Globus pallidus (tissue), 1 donor: ENCODE results near the gene FOXO1.

Source experiments
- DNase-seq: peaks from one replicate; pipeline ENCODE4 v3.0.0-alpha.2; 2015; ENCODE audit warnings: low spot score

Gene FOXO1

GRCh38 chr13:40578055-40578454, 88.4 kb downstream of the FOXO1 start:
- no peak for DNase-seq

- no peak for DNase-seq
Observed at GRCh38 chr13:40576369-40576768, 90.1 kb downstream of the FOXO1 start.

GRCh38 chr13:40572961-40573360, 93.5 kb downstream of the FOXO1 start:
- DNase-seq: no peak

- DNase-seq: no peak
Observed at GRCh38 chr13:40571338-40571963, 95.0 kb downstream of the FOXO1 start.

DNA sequence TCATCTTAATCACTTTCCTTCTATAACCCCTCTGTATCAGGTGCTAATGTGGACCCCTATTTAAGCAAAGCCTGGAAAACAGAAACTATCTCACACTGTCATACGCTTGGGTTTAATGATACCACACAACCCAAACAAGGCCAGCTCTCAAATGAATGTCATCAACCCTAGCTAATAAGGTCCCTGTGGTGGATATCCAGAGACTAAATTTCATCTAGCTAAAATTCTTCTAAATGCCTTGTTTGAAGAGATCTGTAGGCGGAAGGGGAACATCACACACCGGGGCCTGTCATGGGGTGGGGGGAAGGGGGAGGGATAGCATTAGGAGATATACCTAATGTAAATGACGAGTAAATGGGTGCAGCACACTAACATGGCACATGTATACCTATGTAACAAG, 95.5 kb downstream of the FOXO1 start:
- DNase-seq: no peak

DNA sequence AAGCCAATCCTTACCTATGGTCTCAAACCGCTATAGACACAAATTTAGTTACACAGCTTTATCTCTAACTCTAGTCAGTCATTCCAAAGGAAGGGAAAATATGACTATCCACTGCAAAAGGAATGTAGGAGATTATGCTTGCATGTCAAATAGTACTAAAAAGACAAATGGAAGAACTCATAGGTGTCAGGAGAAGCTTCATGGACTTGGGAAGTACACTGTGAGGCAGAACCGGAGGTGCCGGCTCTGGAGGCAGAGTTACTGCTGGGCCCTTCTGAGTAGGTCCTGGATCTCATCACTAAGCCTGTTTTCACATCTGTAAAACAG, 97.5 kb downstream of the FOXO1 start:
- no peak for DNase-seq

- DNase-seq: no peak
Observed at GRCh38 chr13:40568246-40569023, 98.0 kb downstream of the FOXO1 start.

GRCh38 chr13:40566811-40567210, 99.6 kb downstream of the FOXO1 start:
- DNase-seq: no peak

GRCh38 chr13:40565282-40566148, 100.9 kb downstream of the FOXO1 start:
- DNase-seq: no peak

GRCh38 chr13:40564342-40565001, 102.0 kb downstream of the FOXO1 start:
- DNase-seq: no peak

DNA sequence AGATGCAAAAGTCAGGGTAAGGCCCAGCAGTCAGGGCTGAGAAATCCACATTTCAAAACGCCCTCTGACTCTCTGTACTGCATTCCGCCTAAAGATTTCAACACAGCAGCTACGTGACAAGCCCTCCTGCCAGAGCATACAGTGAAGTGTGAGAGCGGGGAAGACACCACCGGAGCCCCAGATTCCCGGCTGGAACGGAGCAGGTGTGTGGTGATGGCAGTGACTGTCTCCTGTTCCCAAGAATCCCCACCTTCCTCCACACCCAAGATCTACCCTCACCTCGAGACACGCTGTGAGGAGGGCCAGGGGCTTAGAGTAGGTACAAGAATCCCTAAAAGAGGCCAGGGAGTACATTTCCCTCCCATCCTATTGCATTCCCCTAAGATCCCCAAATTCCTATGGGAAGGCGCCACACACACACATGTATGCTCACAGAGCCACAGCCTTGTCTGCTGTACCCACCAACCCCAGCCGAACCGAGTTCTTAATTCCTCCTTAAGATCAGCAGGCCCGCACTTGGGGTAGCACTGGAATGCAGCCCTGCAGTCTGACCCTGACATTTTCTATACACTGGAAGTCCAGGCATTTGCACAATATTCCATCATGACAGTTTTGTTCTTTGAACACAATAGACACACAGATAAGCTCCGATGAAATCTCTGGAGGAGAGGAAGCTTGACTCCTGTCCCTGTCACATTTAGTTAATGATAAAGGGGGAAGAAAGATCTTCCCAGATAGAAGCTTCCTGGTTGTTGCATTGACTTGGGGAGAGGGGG, 102.9 kb downstream of the FOXO1 start:
- no peak for DNase-seq

DNA sequence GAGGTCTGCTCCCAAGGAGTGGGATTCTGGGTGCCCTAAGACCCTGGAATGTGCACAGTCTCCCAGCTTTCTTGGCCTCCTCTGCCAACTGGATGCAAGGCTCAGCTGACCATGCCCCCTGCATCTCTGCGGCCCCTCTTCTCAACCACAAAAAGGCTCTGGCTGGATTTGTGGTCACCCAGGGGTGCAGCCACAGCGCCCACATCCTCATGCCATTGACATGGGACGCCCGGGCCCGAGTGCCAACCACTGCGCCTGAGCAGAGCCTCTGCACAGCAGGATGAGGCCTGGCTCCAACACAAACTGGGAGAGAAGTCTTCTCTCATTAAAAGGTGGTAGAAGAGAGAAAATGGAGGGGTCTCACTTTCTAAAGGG, 103.5 kb downstream of the FOXO1 start:
- DNase-seq: no peak

GRCh38 chr13:40559915-40560314, 106.5 kb downstream of the FOXO1 start:
- no peak for DNase-seq

DNA sequence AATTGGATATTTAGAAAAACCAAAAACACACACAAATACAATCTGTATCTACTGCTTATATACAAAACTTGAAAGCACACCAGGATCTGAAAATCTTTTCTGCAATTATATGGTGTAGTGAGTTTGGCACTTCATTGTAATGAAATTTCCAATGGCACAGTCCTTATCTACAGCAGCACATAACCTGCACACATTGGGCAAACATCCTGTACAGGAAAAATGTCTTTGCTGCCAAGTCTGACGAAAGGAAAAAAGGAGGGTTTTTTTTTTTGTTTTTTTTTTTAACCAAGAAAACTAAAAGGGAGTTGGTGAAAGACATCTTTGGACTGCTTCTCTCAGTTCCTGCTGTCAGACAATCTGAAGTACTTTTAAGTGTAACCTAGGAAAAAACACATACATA, 107.8 kb downstream of the FOXO1 start:
- DNase-seq: no peak

- no peak for DNase-seq
Observed at GRCh38 chr13:40556453-40556852, 110.0 kb downstream of the FOXO1 start.

DNA sequence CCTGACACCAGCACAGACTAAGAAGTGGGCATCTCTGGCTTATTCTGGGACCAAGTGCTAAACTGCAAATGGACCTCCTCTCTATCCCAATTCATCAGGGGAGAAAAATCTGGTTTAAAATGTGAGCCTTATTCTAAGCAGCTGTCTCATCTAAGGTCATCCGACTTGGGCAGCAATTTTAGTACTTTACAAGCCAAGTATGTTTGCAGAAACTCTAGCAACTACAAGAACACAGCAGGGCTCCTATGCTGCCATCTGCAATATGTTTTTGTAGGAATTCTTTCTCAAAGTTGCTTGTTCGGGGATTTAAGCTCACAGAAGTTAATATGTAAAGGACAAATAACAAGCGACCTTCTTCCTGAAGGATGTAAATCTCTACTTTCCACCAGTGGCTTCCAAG, 113.1 kb downstream of the FOXO1 start:
- DNase-seq: no peak

DNA sequence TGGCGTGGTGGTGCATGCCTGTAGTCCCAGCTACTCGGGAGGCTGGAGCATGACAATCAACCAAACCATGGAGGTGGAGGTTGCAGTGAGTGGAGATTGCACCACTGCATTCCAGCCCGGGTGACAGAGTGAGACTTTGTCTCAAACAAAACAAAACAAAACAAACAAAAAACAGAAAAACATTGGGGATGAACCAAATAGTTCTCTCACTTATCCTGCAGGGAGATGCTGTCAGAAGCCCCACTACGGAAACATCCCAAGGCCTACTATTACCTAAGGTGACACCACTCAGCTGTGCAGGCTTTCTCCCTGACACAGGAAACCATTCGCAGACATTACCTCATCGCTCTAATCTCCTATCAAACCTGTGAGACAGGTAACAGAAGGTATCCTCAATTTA, 113.5 kb downstream of the FOXO1 start:
- DNase-seq: no peak

GRCh38 chr13:40550130-40550529, 116.3 kb downstream of the FOXO1 start:
- DNase-seq: no peak

DNA sequence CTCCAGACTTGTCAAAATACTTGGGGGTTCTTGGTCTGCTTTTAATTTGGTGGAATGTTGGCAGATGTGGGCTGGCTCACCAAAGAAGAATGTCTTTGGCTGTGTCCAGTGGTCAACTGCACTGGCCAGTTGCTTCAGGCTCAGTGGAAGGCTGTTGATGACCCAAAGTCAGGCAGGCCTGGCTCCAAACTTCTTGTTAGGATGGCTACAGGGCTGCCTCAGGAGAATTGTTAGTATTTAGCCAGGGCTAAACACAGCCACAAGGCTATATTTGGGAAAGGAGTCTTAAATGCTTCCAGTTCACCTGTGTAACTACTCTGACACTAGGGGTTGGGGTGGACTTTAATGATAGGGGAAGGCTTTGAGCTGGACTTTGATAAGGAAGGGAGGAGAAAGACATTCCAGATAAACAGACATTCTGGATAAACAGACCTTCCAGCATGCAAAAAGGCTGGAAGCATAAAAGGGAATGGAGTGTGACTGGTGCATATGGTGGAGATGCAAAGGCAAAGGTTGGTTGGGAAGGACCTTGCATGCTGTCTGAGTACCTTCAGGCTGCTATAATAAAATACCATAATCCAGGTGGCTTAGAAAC, 116.8 kb downstream of the FOXO1 start:
- DNase-seq: no peak

- DNase-seq: peak; percentile 37
Observed at GRCh38 chr13:40547591-40548315, 118.7 kb downstream of the FOXO1 start.

- DNase-seq: no peak
Observed at GRCh38 chr13:40546047-40546446, 120.4 kb downstream of the FOXO1 start.
